ENCODE measurements around the gene ERCC6L. TPM values are rescaled to one million over a fixed set of nuclear protein-coding genes. Genes with fewer than 3 reads are reported as not detected.
A peak's percentile ranks its signal among the peaks of the same experiment; 100 is the strongest.

The ERCC6L gene
- polyA plus RNA-seq, 1 experiment: 1.7 TPM

GRCh38 chrX:72201836-72202536 is 36.8 kb downstream of the ERCC6L start:
- peak overlapping the region; percentile 52 for H3K27ac ChIP-seq (ENCODE audit: low read depth, low read length)
- no peak overlapping the region for H3K4me3 ChIP-seq (ENCODE audit: low read depth, low read length)
- ChIA-PET CTCF (interaction anchor here (0.7 kb wide), 1 partner anchor 75 kb away, joined by 3 read pairs; the partner anchor contains the start of gene RPS4X), POLR2A (interaction anchor here (0.8 to 1.4 kb wide), 2 partner anchors 21 to 75 kb away, joined by 3 to 5 read pairs; partner anchors contain the start of genes PIN4 and RPS4X)
- H3K9me3 ChIP-seq (ENCODE audit: control insufficient read depth, insufficient read depth, low read length): no peaks in the 10 kb centered on the region
- TF ChIP-seq, protein P1, sequence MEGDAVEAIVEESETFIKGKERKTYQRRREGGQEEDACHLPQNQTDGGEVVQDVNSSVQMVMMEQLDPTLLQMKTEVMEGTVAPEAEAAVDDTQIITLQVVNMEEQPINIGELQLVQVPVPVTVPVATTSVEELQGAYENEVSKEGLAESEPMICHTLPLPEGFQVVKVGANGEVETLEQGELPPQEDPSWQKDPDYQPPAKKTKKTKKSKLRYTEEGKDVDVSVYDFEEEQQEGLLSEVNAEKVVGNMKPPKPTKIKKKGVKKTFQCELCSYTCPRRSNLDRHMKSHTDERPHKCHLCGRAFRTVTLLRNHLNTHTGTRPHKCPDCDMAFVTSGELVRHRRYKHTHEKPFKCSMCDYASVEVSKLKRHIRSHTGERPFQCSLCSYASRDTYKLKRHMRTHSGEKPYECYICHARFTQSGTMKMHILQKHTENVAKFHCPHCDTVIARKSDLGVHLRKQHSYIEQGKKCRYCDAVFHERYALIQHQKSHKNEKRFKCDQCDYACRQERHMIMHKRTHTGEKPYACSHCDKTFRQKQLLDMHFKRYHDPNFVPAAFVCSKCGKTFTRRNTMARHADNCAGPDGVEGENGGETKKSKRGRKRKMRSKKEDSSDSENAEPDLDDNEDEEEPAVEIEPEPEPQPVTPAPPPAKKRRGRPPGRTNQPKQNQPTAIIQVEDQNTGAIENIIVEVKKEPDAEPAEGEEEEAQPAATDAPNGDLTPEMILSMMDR (IDR thresholded peaks at IDR 0.05; ENCODE audit: low read depth, low read length): no peak
- peak; percentile 30 for DNase-seq (ENCODE audit: low read depth, low spot score)
- H3K27me3 ChIP-seq (ENCODE audit: control insufficient read depth, insufficient read depth, low read length): no peaks in the 10 kb centered on the region

DNA sequence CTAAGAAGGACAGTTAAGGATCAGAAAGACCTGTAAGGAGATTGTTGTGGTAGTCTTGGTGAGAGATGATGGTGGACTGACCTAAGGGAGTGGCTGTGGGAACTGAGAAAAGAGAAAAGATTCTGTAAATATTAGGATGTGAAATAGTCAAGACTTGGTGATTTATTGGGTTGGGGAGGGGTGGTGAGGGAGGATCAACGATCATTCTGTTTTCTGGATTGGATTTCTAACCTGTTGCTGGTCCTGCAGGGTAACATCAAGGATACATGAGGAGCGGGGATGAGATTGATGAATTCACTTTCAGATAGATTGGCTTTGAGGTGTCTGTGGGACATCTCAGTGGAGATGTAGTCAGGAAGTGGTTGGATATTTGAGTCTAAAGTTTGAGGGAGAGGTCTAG is 55.9 kb downstream of the ERCC6L start:
- peak overlapping the region; percentile 84 for H3K4me3 ChIP-seq (ENCODE audit: low read depth, low read length)
- TF ChIP-seq, protein P1 (IDR thresholded peaks at IDR 0.05; ENCODE audit: low read depth, low read length): no peak
- ChIA-PET POLR2A (no interaction called here), CTCF (no interaction called here)
- DNase-seq (ENCODE audit: low read depth, low spot score): no peak
- no peaks in the 10 kb centered on the region for H3K27me3 ChIP-seq (ENCODE audit: control insufficient read depth, insufficient read depth, low read length)
- H3K9me3 ChIP-seq (ENCODE audit: control insufficient read depth, insufficient read depth, low read length): no peaks in the 10 kb centered on the region
- no peak overlapping the region for H3K27ac ChIP-seq (ENCODE audit: low read depth, low read length)

- ChIA-PET POLR2A (interaction anchor here (0.6 to 2.2 kb wide), 10 partner anchors 18 to 163 kb away, joined by 3 to 11 read pairs (median 4); partner anchors contain the start of genes ERCC6L, RPS4X and RTL5), CTCF (interaction anchor here (0.7 to 1.1 kb wide), 4 partner anchors 55 to 1410 kb away, joined by 3 to 4 read pairs (median 3); no protein-coding TSS in a partner anchor)
- Histone ChIP-seq H3K27me3 (ENCODE audit: control insufficient read depth, insufficient read depth, low read length) (no peaks in the 10 kb centered on the region), H3K4me3 (ENCODE audit: low read depth, low read length) (peak within 1 kb of the TSS; percentile 84), H3K9me3 (ENCODE audit: control insufficient read depth, insufficient read depth, low read length) (no peaks in the 10 kb centered on the region; the same call in 1 of the 2 replicates), H3K27ac (ENCODE audit: low read depth, low read length) (peak within 1 kb of the TSS; percentile 92)
- peak; percentile 91 for DNase-seq (ENCODE audit: low read depth, low spot score)
- TF ChIP-seq, protein P1 (IDR thresholded peaks at IDR 0.05; ENCODE audit: low read depth, low read length): no peak
These were observed 57.4 kb downstream of the ERCC6L start, which contains the start of gene PIN4 for GRCh38 chrX:72181178-72182125. PIN4 (plus strand) TSS chrX:72181757; CDS start chrX:72181786, 29 bp downstream.

GRCh38 chrX:72180539-72180938 is 58.3 kb downstream of the ERCC6L start:
- H3K27me3 ChIP-seq (ENCODE audit: control insufficient read depth, insufficient read depth, low read length): no peaks in the 10 kb centered on the region
- TF ChIP-seq, protein P1 (IDR thresholded peaks at IDR 0.05; ENCODE audit: low read depth, low read length): no peak
- ChIA-PET CTCF (interaction anchor here (0.8 to 1.1 kb wide), 3 partner anchors 55 to 181 kb away, joined by 3 to 4 read pairs (median 3); no protein-coding TSS in a partner anchor), POLR2A (interaction anchor here (0.6 to 2.2 kb wide), 5 partner anchors 22 to 162 kb away, joined by 3 to 11 read pairs (median 5); partner anchors contain the start of genes RPS4X and RTL5)
- no peaks in the 10 kb centered on the region; the same call in 1 of the 2 replicates for H3K9me3 ChIP-seq (ENCODE audit: control insufficient read depth, insufficient read depth, low read length)
- DNase-seq (ENCODE audit: low read depth, low spot score): no peak
- peak overlapping the region; percentile 84 for H3K4me3 ChIP-seq (ENCODE audit: low read depth, low read length)
- no peak overlapping the region for H3K27ac ChIP-seq (ENCODE audit: low read depth, low read length)

Measured in AG04450 (cell line).